PC-9 (cell line): ENCODE data around the gene TMEM11. TPM values are rescaled to one million over a fixed set of nuclear protein-coding genes. Genes with fewer than 3 reads are reported as not detected.

ENCODE experiments used
- BruUV-seq: library from RNA; stranded (reverse); fragments of 400-500 nt; replicated peaks from 2 replicates; lab custom pipeline; 2021; lab: Mats Ljungman, UMichigan
- CTCF ChIA-PET: fragments of 300-600 bp; sonication (Branson Sonifier 250); formaldehyde crosslinking; loops from one replicate; lab custom pipeline; 2022; ENCODE audit warnings: antibody characterized with exemption; lab: Charles Lee
- POLR2A ChIA-PET: fragments of 300-600 bp; sonication (Branson Sonifier 250); formaldehyde crosslinking; loops from one replicate; lab custom pipeline; 2022; ENCODE audit warnings: antibody characterized with exemption; ENCODE audit not compliant: unreplicated experiment; lab: Charles Lee
- DNase-seq, 2 experiments: peaks; one replicate each; pipeline versions ENCODE4 v3.0.0 to v3.0.0-alpha.2; 2015 to 2022; ENCODE audit warnings: mixed read lengths in 1 of 2
- H2AFZ ChIP-seq: fragments of 200-600 bp; sonication (generic); 2 replicates; pipeline ENCODE4 v1.8.1; 2017; ENCODE audit warnings: antibody characterized with exemption
- H3F3A ChIP-seq: fragments of 200-600 bp; sonication (generic); 2 replicates; pipeline ENCODE4 v1.8.1; 2017; ENCODE audit warnings: antibody characterized with exemption, mild to moderate bottlenecking, low read depth; ENCODE audit not compliant: insufficient read depth
- H3K27ac ChIP-seq: fragments of 200-600 bp; sonication (generic); 2 replicates; pipeline ENCODE4 v1.6.1; 2016; ENCODE audit warnings: mixed run types
- H3K27me3 ChIP-seq: fragments of 200-600 bp; sonication (generic); 2 replicates; pipeline ENCODE4 v1.6.1; 2016; ENCODE audit warnings: low read depth, mixed run types; ENCODE audit not compliant: insufficient read depth
- H3K36me3 ChIP-seq: fragments of 200-600 bp; sonication (generic); 2 replicates; pipeline ENCODE4 v1.6.1; 2016; ENCODE audit warnings: low read depth, mixed run types
- H3K4me1 ChIP-seq: fragments of 200-600 bp; sonication (generic); replicated peaks from 2 replicates; pipeline ENCODE4 v1.6.1; 2016; ENCODE audit warnings: mixed run types; ENCODE audit not compliant: insufficient read depth
- H3K4me2 ChIP-seq: fragments of 200-600 bp; sonication (generic); 2 replicates; pipeline ENCODE4 v1.6.1; 2017; ENCODE audit warnings: mixed run types
- H3K4me3 ChIP-seq: fragments of 200-600 bp; sonication (generic); 2 replicates; pipeline ENCODE4 v1.6.1; 2016; ENCODE audit warnings: mixed run types
- H3K79me2 ChIP-seq: fragments of 200-600 bp; sonication (generic); 2 replicates; pipeline ENCODE4 v1.6.1; 2017; ENCODE audit warnings: low read depth, mixed run types
- H3K9me2 ChIP-seq: fragments of 200-600 bp; sonication (generic); 2 replicates; pipeline ENCODE4 v1.8.1; 2017; ENCODE audit warnings: mild to moderate bottlenecking; ENCODE audit not compliant: insufficient read depth
- H3K9me3 ChIP-seq: fragments of 200-600 bp; sonication (generic); 2 replicates; pipeline ENCODE4 v1.8.1; 2016; ENCODE audit warnings: low read depth; ENCODE audit not compliant: insufficient read depth
- H4K20me1 ChIP-seq: fragments of 200-600 bp; sonication (generic); 2 replicates; pipeline ENCODE4 v1.8.1; 2017; ENCODE audit not compliant: insufficient read depth
- EZH2 ChIP-seq: fragments of 200-600 bp; sonication (generic); IDR thresholded peaks from 2 replicates; pipeline ENCODE4 v1.8.0; 2017; ENCODE audit warnings: antibody characterized with exemption, low read depth
- intact Hi-C: fragments of 100-400 bp; cut with micrococcal nuclease; formaldehyde crosslinking; loops from one replicate; pipeline ENCODE4 v1.10.0; 2022; ENCODE audit not compliant: unreplicated experiment
- total RNA-seq: library from RNA; stranded (reverse); gene quantifications from 2 replicates; pipeline ENCODE4 v1.2.3, GENCODE V29; 2021
- TF ChIP-seq, protein P1 (sequence below): fragments of 200-600 bp; sonication (generic); conservative IDR thresholded peaks from 2 replicates; pipeline ENCODE4 v1.6.1; 2017; ENCODE audit warnings: mixed run types, antibody characterized with exemption, mild to moderate bottlenecking, moderate library complexity

The TMEM11 gene
- total RNA-seq, 1 experiment from 2014 or later = 37.6 TPM

DNA sequence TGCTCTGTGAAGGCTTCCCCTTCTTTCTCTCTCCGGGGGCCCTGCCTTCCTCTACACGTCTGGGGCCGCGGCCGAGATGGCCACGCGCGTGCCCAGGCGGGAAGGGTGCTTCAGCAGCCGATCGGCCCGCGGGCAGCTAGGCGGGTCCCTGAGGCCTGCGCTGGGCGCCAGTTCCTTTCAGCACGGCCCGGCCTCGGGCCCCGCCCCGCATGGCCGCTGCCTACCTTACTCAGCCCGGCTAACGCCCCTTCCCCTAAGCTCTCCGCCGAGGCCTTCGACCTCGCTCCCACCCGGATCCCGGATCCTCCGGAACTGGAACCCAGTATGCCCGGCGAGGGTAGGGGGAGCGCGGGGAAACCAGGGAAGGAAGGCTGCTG is 335 bp downstream of the TMEM11 start:
- no peaks in the 10 kb centered on the region for H3K27me3 ChIP-seq
- 0 out of 2 replicates have a peak, but pooled peaks cover 8% of the 10 kb centered on the region for H3F3A ChIP-seq
- no peak for DNase-seq
- H3K4me2 ChIP-seq = peak overlapping the region; percentile 98
- peak overlapping the region; percentile 81 for H3K27ac ChIP-seq
- no peaks in the 10 kb centered on the region for H3K9me2 ChIP-seq
- H4K20me1 ChIP-seq = peaks cover 46% of the 10 kb centered on the region
- CTCF ChIA-PET = interaction anchor here (0.6 kb wide), 1 partner anchor 191 kb away, joined by 3 read pairs; no protein-coding TSS in a partner anchor
- 0 out of 2 replicates have a peak, but pooled peaks cover under 1% of the 10 kb centered on the region for H3K36me3 ChIP-seq
- H3K79me2 ChIP-seq = peaks cover 84% of the 10 kb centered on the region
- TF ChIP-seq, protein P1, sequence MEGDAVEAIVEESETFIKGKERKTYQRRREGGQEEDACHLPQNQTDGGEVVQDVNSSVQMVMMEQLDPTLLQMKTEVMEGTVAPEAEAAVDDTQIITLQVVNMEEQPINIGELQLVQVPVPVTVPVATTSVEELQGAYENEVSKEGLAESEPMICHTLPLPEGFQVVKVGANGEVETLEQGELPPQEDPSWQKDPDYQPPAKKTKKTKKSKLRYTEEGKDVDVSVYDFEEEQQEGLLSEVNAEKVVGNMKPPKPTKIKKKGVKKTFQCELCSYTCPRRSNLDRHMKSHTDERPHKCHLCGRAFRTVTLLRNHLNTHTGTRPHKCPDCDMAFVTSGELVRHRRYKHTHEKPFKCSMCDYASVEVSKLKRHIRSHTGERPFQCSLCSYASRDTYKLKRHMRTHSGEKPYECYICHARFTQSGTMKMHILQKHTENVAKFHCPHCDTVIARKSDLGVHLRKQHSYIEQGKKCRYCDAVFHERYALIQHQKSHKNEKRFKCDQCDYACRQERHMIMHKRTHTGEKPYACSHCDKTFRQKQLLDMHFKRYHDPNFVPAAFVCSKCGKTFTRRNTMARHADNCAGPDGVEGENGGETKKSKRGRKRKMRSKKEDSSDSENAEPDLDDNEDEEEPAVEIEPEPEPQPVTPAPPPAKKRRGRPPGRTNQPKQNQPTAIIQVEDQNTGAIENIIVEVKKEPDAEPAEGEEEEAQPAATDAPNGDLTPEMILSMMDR = no peak
- TF ChIP-seq EZH2 = no peak
- H3K9me3 ChIP-seq = no peaks in the 10 kb centered on the region
- H3K4me3 ChIP-seq = peak overlapping the region; percentile 97
- POLR2A ChIA-PET = interaction anchor here (0.6 kb wide), 1 partner anchor 71 kb away, joined by 5 read pairs; no protein-coding TSS in a partner anchor
- intact Hi-C loops = loop anchor here (1.0 to 10.0 kb wide), 5 partner anchors 44 to 191 kb away; partner anchors contain the start of genes DHRS7B and USP22
- no TSS peak for BruUV-seq
- H3K4me1 ChIP-seq = peaks cover 32% of the 10 kb centered on the region
- peak overlapping the region; percentile 82 for H2AFZ ChIP-seq

DNA sequence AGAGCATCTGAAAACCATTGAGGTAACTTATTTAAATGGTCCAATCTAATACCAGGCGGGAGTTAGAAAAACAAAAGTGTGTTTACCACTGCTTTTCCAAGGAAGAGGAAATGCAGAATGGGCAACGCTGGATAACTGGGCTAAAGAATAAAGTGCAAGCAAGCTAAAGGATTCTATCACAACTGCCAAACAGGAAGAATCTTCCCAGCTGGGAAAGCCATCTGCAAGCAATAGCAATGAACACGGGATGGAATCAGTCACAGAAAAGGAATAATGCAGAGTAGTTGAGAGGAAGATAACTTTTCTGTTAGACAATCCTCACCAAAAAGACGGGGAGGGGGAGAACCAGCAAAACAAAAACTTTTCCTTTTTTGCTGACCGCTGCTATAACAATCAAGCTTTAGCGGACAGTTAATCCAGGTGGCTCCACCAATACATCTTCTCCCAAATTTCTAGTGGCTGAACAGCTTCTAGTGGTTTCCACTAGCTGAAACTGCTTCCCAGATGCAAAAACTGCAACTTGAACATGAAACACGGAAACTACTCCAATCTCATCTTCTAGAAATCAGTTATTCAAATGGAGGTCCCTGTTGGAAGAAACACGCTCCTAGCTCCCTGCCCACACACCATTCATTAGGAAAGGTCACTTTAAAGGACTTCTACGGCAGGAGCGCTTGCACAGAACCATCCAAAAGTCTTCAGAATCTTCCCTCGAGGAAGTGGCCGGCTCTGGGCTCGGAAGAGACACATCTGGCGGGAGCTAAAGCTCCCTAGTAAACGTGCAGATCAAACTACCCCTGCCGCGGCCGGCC is 929 bp downstream of the TMEM11 start:
- Histone ChIP-seq H3K79me2 (peaks cover 84% of the 10 kb centered on the region), H3K9me2 (no peaks in the 10 kb centered on the region), H3K36me3 (0 out of 2 replicates have a peak, but pooled peaks cover 4% of the 10 kb centered on the region), H3K9me3 (no peaks in the 10 kb centered on the region), H3K4me1 (peaks cover 32% of the 10 kb centered on the region), H3K27me3 (no peaks in the 10 kb centered on the region), H3F3A (0 out of 2 replicates have a peak, but pooled peaks cover 8% of the 10 kb centered on the region), H3K27ac (peak overlapping the region; percentile 81; the same call in 1 of the 2 replicates), H3K4me3 (peak overlapping the region; percentile 97), H3K4me2 (peak overlapping the region; percentile 98), H4K20me1 (peaks cover 52% of the 10 kb centered on the region), H2AFZ (peak overlapping the region; percentile 82)
- intact Hi-C loops = loop anchor here (10.0 kb wide), 1 partner anchor 192 kb away; no protein-coding TSS in a partner anchor
- no peak for TF ChIP-seq EZH2
- TF ChIP-seq, protein P1 = no peak
- DNase-seq = no peak
- TSS peak; percentile 29 for BruUV-seq
- ChIA-PET CTCF (interaction anchor here (0.6 kb wide), 2 partner anchors 191 to 274 kb away, joined by 3 read pairs; no protein-coding TSS in a partner anchor), POLR2A (interaction anchor here (0.7 kb wide), 1 partner anchor 56 kb away, joined by 3 read pairs; no protein-coding TSS in a partner anchor)

DNA sequence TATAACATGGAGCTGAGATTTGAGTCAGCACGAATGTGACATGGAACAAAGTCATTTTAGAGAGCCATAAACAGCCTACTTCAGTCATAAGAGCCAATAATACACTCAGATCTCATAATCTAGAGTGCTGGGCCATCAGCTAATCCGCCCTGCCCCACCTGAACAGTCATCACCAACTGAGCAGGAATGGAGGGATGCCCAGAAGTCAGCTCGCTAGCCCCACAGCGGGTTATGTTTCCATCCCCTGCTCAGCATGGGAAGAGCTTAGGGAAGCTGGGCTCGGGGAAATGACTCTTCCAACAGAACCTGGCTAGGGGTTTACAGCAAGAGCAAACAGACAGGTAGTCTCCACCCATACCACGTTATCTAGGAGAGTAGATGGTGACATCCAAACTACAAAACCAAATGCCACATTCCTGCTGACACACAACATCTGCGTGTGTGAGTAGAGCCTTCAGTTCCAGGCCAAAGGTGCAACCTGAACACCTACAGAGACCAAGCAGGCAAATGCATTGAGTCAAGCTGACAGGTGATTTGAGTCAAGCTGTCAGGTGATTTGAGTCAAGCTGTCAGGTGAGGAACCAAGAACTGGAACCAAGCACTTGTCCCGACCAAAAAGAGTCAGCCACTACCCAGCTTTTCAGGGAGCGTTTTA is 2.0 kb downstream of the TMEM11 start:
- Histone ChIP-seq H3K27ac (no peak overlapping the region), H3K27me3 (no peaks in the 10 kb centered on the region), H4K20me1 (peaks cover 58% of the 10 kb centered on the region), H3F3A (0 out of 2 replicates have a peak, but pooled peaks cover 7% of the 10 kb centered on the region), H3K4me2 (peak overlapping the region; percentile 98), H3K4me3 (peak overlapping the region; percentile 97), H3K9me2 (no peaks in the 10 kb centered on the region), H2AFZ (no peak overlapping the region), H3K4me1 (peaks cover 32% of the 10 kb centered on the region), H3K9me3 (no peaks in the 10 kb centered on the region), H3K79me2 (peaks cover 91% of the 10 kb centered on the region), H3K36me3 (0 out of 2 replicates have a peak, but pooled peaks cover 4% of the 10 kb centered on the region)
- ChIA-PET CTCF (no interaction called here), POLR2A (no interaction called here)
- TF ChIP-seq, protein P1 = no peak
- TF ChIP-seq EZH2 = no peak
- intact Hi-C loops = loop anchor here (10.0 kb wide), 1 partner anchor 193 kb away; no protein-coding TSS in a partner anchor
- no peak for DNase-seq
- BruUV-seq = no TSS peak
